Left lung (tissue), 10 donors: Measurements from ENCODE around the gene SEL1L3. TPM values are rescaled to one million over a fixed set of nuclear protein-coding genes. Genes with fewer than 3 reads are reported as not detected.
A peak's percentile ranks its signal among the peaks of the same experiment; 100 is the strongest.

Source experiments
- ATAC-seq: fragments of 200-7000 bp; cut with Tn5 transposase; one replicate; pipeline ENCODE4 v1.9.1; 2020; ENCODE audit warnings: moderate library complexity
- DNase-seq, 4 donors: peaks; one replicate each; pipeline ENCODE4 v3.0.0-alpha.2; 2013 to 2020
- H3K27ac ChIP-seq, 2 donors: fragments of 200-600 bp; sonication (generic) in 1 of 2; one replicate each; pipeline versions ENCODE4 v1.5.0 to v1.8.0; 2020 to 2021
- H3K27me3 ChIP-seq, 2 donors: fragments of 200-600 bp; sonication (generic) in 1 of 2; one replicate each; pipeline versions ENCODE4 v1.5.0 to v1.8.0; 2020 to 2021
- H3K36me3 ChIP-seq, 2 donors: fragments of 200-600 bp; sonication (generic) in 1 of 2; one replicate each; pipeline versions ENCODE4 v1.5.0 to v1.8.0; 2020 to 2021
- H3K4me1 ChIP-seq, 2 donors: fragments of 200-600 bp; one replicate each; pipeline ENCODE4 v1.8.0; 2021
- H3K4me3 ChIP-seq, 2 donors: fragments of 200-600 bp; sonication (generic) in 1 of 2; one replicate each; pipeline versions ENCODE4 v1.5.0 to v1.8.0; 2020 to 2021; ENCODE audit warnings: mild to moderate bottlenecking in 1 of 2
- H3K9me3 ChIP-seq, 2 donors: fragments of 200-600 bp; sonication (generic) in 1 of 2; one replicate each; pipeline versions ENCODE4 v1.5.0 to v1.8.0; 2020 to 2021
- CTCF ChIP-seq, 2 donors: fragments of 200-600 bp; sonication (generic) in 1 of 2; IDR thresholded peaks; one replicate each; pipeline versions ENCODE4 v1.5.0 to v1.8.0; 2021; ENCODE audit warnings: antibody characterized with exemption in 2 of 2
- intact Hi-C, 2 donors: fragments of 100-400 bp; cut with DNase I; formaldehyde crosslinking; loops; one replicate each; pipeline versions ENCODE4 v1.11.2 to v1.14.2; 2022
- polyA plus RNA-seq, 6 donors: library from polyadenylated mRNA; unstranded; fragments of 120-200 nt; gene quantifications; one replicate each; pipeline ENCODE4 v1.2.1, GENCODE V29; 2013; ENCODE audit not compliant: insufficient read length in 6 of 6
- total RNA-seq, 2 donors: library from RNA; stranded (reverse); fragmentation: NEBNext Ultra II Directional; extraction: Animal tissue kit (Norgen Biotek cat#: 25700); gene quantifications; one replicate each; pipeline ENCODE4 v1.2.1, GENCODE V29; 2021
- donor health status: DM: no; HTN: yes; CAD: no.
- donor health status: DM: no; HTN: no; CAD: no.

Gene SEL1L3
- total and polyA plus RNA-seq, 8 donors = 88.1 to 191 (median 114) TPM

- Histone ChIP-seq H3K27ac (no peak overlapping the region), H3K4me1 (no peaks in the 10 kb centered on the region), H3K4me3 (no peak overlapping the region), H3K9me3 (no peaks in the 10 kb centered on the region), H3K36me3 (no peaks in the 10 kb centered on the region), H3K27me3 (no peaks in the 10 kb centered on the region)
- no peak for ATAC-seq
- DNase-seq = no peak
- intact Hi-C loops = no loop called here
- TF ChIP-seq CTCF (IDR thresholded peaks at IDR 0.05) = no peak
These were observed 152.2 kb downstream of the SEL1L3 start for GRCh38 chr4:25710637-25711036.

GRCh38 chr4:25704516-25704915 is 158.3 kb downstream of the SEL1L3 start:
- intact Hi-C loops = no loop called here
- Histone ChIP-seq H3K9me3 (no peaks in the 10 kb centered on the region), H3K36me3 (no peaks in the 10 kb centered on the region), H3K27ac (no peak overlapping the region), H3K4me1 (no peaks in the 10 kb centered on the region), H3K4me3 (no peak overlapping the region), H3K27me3 (no peaks in the 10 kb centered on the region)
- ATAC-seq = no peak
- DNase-seq = no peak
- TF ChIP-seq CTCF (IDR thresholded peaks at IDR 0.05) = no peak

- H3K27ac ChIP-seq = no peak overlapping the region
- H3K27me3 ChIP-seq = no peaks in the 10 kb centered on the region
- H3K9me3 ChIP-seq = no peaks in the 10 kb centered on the region
- H3K4me3 ChIP-seq = no peak overlapping the region
- TF ChIP-seq CTCF (IDR thresholded peaks at IDR 0.05) = no peak
- intact Hi-C loops = no loop called here
- no peaks in the 10 kb centered on the region for H3K4me1 ChIP-seq
- no peak for DNase-seq
- H3K36me3 ChIP-seq = no peaks in the 10 kb centered on the region
- ATAC-seq = no peak
These were observed 158.9 kb downstream of the SEL1L3 start for GRCh38 chr4:25703731-25704388.

- Histone ChIP-seq H3K9me3 (no peaks in the 10 kb centered on the region), H3K4me3 (no peak overlapping the region), H3K27me3 (no peaks in the 10 kb centered on the region), H3K36me3 (no peaks in the 10 kb centered on the region), H3K4me1 (no peaks in the 10 kb centered on the region), H3K27ac (no peak overlapping the region)
- intact Hi-C loops = no loop called here
- DNase-seq = peak in 1 of 4 donors; percentile 2
- TF ChIP-seq CTCF (IDR thresholded peaks at IDR 0.05) = no peak
- ATAC-seq = peak; percentile 45
These were observed 159.9 kb downstream of the SEL1L3 start for GRCh38 chr4:25702848-25703247.

- Histone ChIP-seq H3K4me3 (no peak overlapping the region), H3K36me3 (no peaks in the 10 kb centered on the region), H3K27ac (no peak overlapping the region), H3K9me3 (no peaks in the 10 kb centered on the region), H3K4me1 (no peaks in the 10 kb centered on the region), H3K27me3 (no peaks in the 10 kb centered on the region)
- no peak for DNase-seq
- intact Hi-C loops = no loop called here
- no peak for TF ChIP-seq CTCF (IDR thresholded peaks at IDR 0.05)
- ATAC-seq = no peak
These were observed 162.1 kb downstream of the SEL1L3 start for GRCh38 chr4:25700661-25701060.
